Stimulated activated CD4-positive, alpha-beta T cell treated with anti-CD3 and anti-CD28 coated beads, TNF-alpha, amount 100 ng/mL, for 48 hours (primary cell): ENCODE measurements around the gene KLHL29.

Source experiments
- DNase-seq, 3 donors: peaks; one replicate each; pipeline ENCODE4 v3.0.0-alpha.2; 2020; ENCODE audit warnings: low read depth in 3 of 3

The KLHL29 gene

GRCh38 chr2:23629772-23630480, 244.9 kb downstream of the KLHL29 start:
- DNase-seq = no peak

- DNase-seq = no peak
Observed at GRCh38 chr2:23630961-23631360, 246.0 kb downstream of the KLHL29 start.

GRCh38 chr2:23631389-23631788, 246.4 kb downstream of the KLHL29 start:
- no peak for DNase-seq

- DNase-seq = no peak
Observed at GRCh38 chr2:23632386-23632785, 247.4 kb downstream of the KLHL29 start.

GRCh38 chr2:23632831-23633395, 247.9 kb downstream of the KLHL29 start:
- DNase-seq = no peak

- no peak for DNase-seq
Observed at GRCh38 chr2:23633966-23634365, 249.0 kb downstream of the KLHL29 start.

GRCh38 chr2:23635442-23636340, 250.7 kb downstream of the KLHL29 start:
- no peak for DNase-seq

- no peak for DNase-seq
Observed at GRCh38 chr2:23636426-23636825, 251.4 kb downstream of the KLHL29 start.

GRCh38 chr2:23637011-23637778, 252.2 kb downstream of the KLHL29 start:
- no peak for DNase-seq

GRCh38 chr2:23639406-23639982, 254.5 kb downstream of the KLHL29 start:
- DNase-seq = no peak

- DNase-seq = no peak
Observed at GRCh38 chr2:23640711-23641110, 255.7 kb downstream of the KLHL29 start.

GRCh38 chr2:23642516-23642915, 257.5 kb downstream of the KLHL29 start:
- DNase-seq = no peak

GRCh38 chr2:23645230-23645808, 260.3 kb downstream of the KLHL29 start:
- DNase-seq = no peak

- DNase-seq = no peak
Observed at GRCh38 chr2:23647563-23647962, 262.6 kb downstream of the KLHL29 start.

GRCh38 chr2:23649303-23649702, 264.3 kb downstream of the KLHL29 start:
- DNase-seq = no peak

- DNase-seq = no peak
Observed at GRCh38 chr2:23649819-23650218, 264.8 kb downstream of the KLHL29 start.

- DNase-seq = no peak
Observed at GRCh38 chr2:23651187-23652080, 266.5 kb downstream of the KLHL29 start.

GRCh38 chr2:23653326-23653725, 268.3 kb downstream of the KLHL29 start:
- no peak for DNase-seq

- no peak for DNase-seq
Observed at GRCh38 chr2:23654756-23655155, 269.8 kb downstream of the KLHL29 start.

- DNase-seq = no peak
Observed at GRCh38 chr2:23655934-23656596, 271.1 kb downstream of the KLHL29 start.
